ENCODE measurements around the gene TMEM132C. TPM values are rescaled to one million over a fixed set of nuclear protein-coding genes. Genes with fewer than 3 reads are reported as not detected.
A peak's percentile ranks its signal among the peaks of the same experiment; 100 is the strongest.

The TMEM132C gene
- total and polyA plus RNA-seq, 11 donors = 0.05 to 5.9 (median 0.85) TPM

GRCh38 chr12:128564956-128565355 lies 298.0 kb downstream of the TMEM132C start:
- ATAC-seq (no peak), DNase-seq (no peak)
- no peaks in the 10 kb centered on the region for H3K27me3 ChIP-seq
- H3K27ac ChIP-seq = no peak overlapping the region
- H3K36me3 ChIP-seq = no peaks in the 10 kb centered on the region
- H3K9me3 ChIP-seq = peaks cover 0 to 5% (median 0%) of the 10 kb centered on the region in 12 donors
- H3K4me1 ChIP-seq = no peaks in the 10 kb centered on the region
- no peak overlapping the region for H3K4me3 ChIP-seq
- 68 to 86% (median 76%) methylated on average over 3 of the region's 3 CpGs for WGBS, 4 donors
- intact Hi-C loops (cut with DNase I) = no loop called here
- TF ChIP-seq POLR2A (IDR thresholded peaks at IDR 0.05) = no peak
- TF ChIP-seq, protein P1, sequence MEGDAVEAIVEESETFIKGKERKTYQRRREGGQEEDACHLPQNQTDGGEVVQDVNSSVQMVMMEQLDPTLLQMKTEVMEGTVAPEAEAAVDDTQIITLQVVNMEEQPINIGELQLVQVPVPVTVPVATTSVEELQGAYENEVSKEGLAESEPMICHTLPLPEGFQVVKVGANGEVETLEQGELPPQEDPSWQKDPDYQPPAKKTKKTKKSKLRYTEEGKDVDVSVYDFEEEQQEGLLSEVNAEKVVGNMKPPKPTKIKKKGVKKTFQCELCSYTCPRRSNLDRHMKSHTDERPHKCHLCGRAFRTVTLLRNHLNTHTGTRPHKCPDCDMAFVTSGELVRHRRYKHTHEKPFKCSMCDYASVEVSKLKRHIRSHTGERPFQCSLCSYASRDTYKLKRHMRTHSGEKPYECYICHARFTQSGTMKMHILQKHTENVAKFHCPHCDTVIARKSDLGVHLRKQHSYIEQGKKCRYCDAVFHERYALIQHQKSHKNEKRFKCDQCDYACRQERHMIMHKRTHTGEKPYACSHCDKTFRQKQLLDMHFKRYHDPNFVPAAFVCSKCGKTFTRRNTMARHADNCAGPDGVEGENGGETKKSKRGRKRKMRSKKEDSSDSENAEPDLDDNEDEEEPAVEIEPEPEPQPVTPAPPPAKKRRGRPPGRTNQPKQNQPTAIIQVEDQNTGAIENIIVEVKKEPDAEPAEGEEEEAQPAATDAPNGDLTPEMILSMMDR (IDR thresholded peaks at IDR 0.05) = no peak

DNA sequence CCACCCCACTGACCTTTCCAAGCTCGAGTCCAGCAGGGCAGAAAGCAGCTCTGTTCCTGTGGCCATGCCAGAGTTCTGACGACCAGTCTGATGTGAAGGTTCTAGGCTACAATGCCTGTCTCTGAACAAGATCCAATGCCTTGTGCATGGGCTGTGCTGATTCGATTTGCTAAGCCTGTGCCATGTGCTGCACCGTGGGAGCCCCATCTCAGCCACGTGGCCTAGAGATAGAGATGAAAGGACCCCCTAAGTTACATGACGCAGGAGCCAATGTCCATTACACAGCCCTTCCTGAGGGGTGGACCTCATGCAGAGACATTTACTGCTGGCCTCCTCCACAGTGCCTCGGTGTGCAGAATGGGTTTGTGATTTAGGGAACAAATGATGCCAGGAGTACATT lies 300.8 kb downstream of the TMEM132C start:
- no peaks in the 10 kb centered on the region for H3K36me3 ChIP-seq
- H3K9me3 ChIP-seq = peaks cover 0 to 13% (median 0%) of the 10 kb centered on the region in 12 donors
- TF ChIP-seq POLR2A (IDR thresholded peaks at IDR 0.05) = no peak
- TF ChIP-seq, protein P1 (IDR thresholded peaks at IDR 0.05) = no peak
- ATAC-seq (no peak), DNase-seq (no peak)
- no peaks in the 10 kb centered on the region for H3K4me1 ChIP-seq
- 46 to 56% (median 51%) methylated on average over 7 of the region's 7 CpGs for WGBS, 4 donors
- no peaks in the 10 kb centered on the region for H3K27me3 ChIP-seq
- no peak overlapping the region for H3K27ac ChIP-seq
- H3K4me3 ChIP-seq = no peak overlapping the region
- intact Hi-C loops (cut with DNase I) = no loop called here

GRCh38 chr12:128570191-128571065 lies 303.5 kb downstream of the TMEM132C start:
- 62 to 68% (median 64%) methylated on average over 11 of the region's 11 CpGs for WGBS, 4 donors
- Histone ChIP-seq H3K27ac (no peak overlapping the region), H3K4me3 (no peak overlapping the region), H3K27me3 (no peaks in the 10 kb centered on the region), H3K9me3 (peaks cover 0 to 13% (median 0%) of the 10 kb centered on the region in 12 donors), H3K4me1 (no peaks in the 10 kb centered on the region), H3K36me3 (no peaks in the 10 kb centered on the region)
- ATAC-seq (no peak), DNase-seq (no peak)
- intact Hi-C loops (cut with DNase I) = no loop called here
- TF ChIP-seq POLR2A (IDR thresholded peaks at IDR 0.05) = no peak
- TF ChIP-seq, protein P1 (IDR thresholded peaks at IDR 0.05) = no peak

- TF ChIP-seq, protein P1 (IDR thresholded peaks at IDR 0.05) = no peak
- TF ChIP-seq POLR2A (IDR thresholded peaks at IDR 0.05) = no peak
- intact Hi-C loops (cut with DNase I) = no loop called here
- 83 to 94% (median 91%) methylated on average over 6 to 7 of the region's 7 CpGs for WGBS, 4 donors
- H3K4me3 ChIP-seq = no peak overlapping the region
- H3K36me3 ChIP-seq = no peaks in the 10 kb centered on the region
- ATAC-seq (peak in 1 of 4 donors; percentile 13), DNase-seq (no peak)
- H3K27me3 ChIP-seq = no peaks in the 10 kb centered on the region
- peaks cover 0 to 13% (median 0%) of the 10 kb centered on the region in 12 donors for H3K9me3 ChIP-seq
- H3K27ac ChIP-seq = no peak overlapping the region
- no peaks in the 10 kb centered on the region for H3K4me1 ChIP-seq
These were observed 305.2 kb downstream of the TMEM132C start for GRCh38 chr12:128571906-128572810.

Measured in heart left ventricle (tissue), 16 donors.